Measurements from ENCODE around the gene C1QTNF6. TPM values are rescaled to one million over a fixed set of nuclear protein-coding genes. Genes with fewer than 3 reads are reported as not detected.

C1QTNF6 gene
- total RNA-seq, 1 donor from 2014 or later: 6.0 TPM

GRCh38 chr22:37167176-37167980 lies 20.7 kb downstream of the C1QTNF6 start:
- no peak overlapping the region for H3K27ac ChIP-seq (ENCODE audit: low read depth, low read length)
- no peaks in the 10 kb centered on the region for H3K36me3 Mint-ChIP-seq (ENCODE audit: low read depth, unreplicated experiment)
- DNase-seq (ENCODE audit: low read depth) (no peak), FAIRE-seq (no peak)
- H2AFZ ChIP-seq (ENCODE audit: low read depth, low read length): no peak overlapping the region
- H3K9me3 ChIP-seq (ENCODE audit: insufficient read depth, low read depth, low read length): no peaks in the 10 kb centered on the region
- H3K4me3 ChIP-seq (ENCODE audit: insufficient read depth, low read depth, low read length): no peak overlapping the region
- H3K27ac Mint-ChIP-seq (ENCODE audit: unreplicated experiment): no peak overlapping the region
- no peak overlapping the region for H3K4me3 Mint-ChIP-seq (ENCODE audit: unreplicated experiment)
- H3K4me2 ChIP-seq (ENCODE audit: low read length): no peak overlapping the region
- TF ChIP-seq CTCF (IDR thresholded peaks at IDR 0.05; ENCODE audit: insufficient read depth, low read depth, low read length) (no peak), EZH2 (IDR thresholded peaks at IDR 0.05; ENCODE audit: insufficient read depth, low read length) (no peak)
- no peak overlapping the region for H3K9ac ChIP-seq (ENCODE audit: low read length)
- H3K4me1 Mint-ChIP-seq (ENCODE audit: low read depth, unreplicated experiment): peaks cover 2% of the 10 kb centered on the region
- H4K20me1 ChIP-seq (ENCODE audit: insufficient read depth, low read length): no peaks in the 10 kb centered on the region
- no peaks in the 10 kb centered on the region for H3K4me1 ChIP-seq (ENCODE audit: insufficient read depth, low read length)
- H3K36me3 ChIP-seq (ENCODE audit: insufficient read depth, low read length): no peaks in the 10 kb centered on the region
- no peaks in the 10 kb centered on the region for H3K79me2 ChIP-seq (ENCODE audit: insufficient read depth, low read length)
- peaks cover 5% of the 10 kb centered on the region for H3K9me3 Mint-ChIP-seq (ENCODE audit: unreplicated experiment)
- H3K27me3 Mint-ChIP-seq (ENCODE audit: low read depth, unreplicated experiment): peaks cover 53% of the 10 kb centered on the region
- H3K27me3 ChIP-seq (ENCODE audit: insufficient read depth, low read length): no peaks in the 10 kb centered on the region

GRCh38 chr22:37166675-37167066 lies 21.4 kb downstream of the C1QTNF6 start:
- H2AFZ ChIP-seq (ENCODE audit: low read depth, low read length): peak overlapping the region; percentile 81
- no peak overlapping the region for H3K27ac Mint-ChIP-seq (ENCODE audit: unreplicated experiment)
- no peaks in the 10 kb centered on the region for H3K79me2 ChIP-seq (ENCODE audit: insufficient read depth, low read length)
- no peak for TF ChIP-seq CTCF (IDR thresholded peaks at IDR 0.05; ENCODE audit: insufficient read depth, low read depth, low read length)
- no peak for TF ChIP-seq EZH2 (IDR thresholded peaks at IDR 0.05; ENCODE audit: insufficient read depth, low read length)
- H3K9ac ChIP-seq (ENCODE audit: low read length): no peak overlapping the region
- H3K36me3 Mint-ChIP-seq (ENCODE audit: low read depth, unreplicated experiment): no peaks in the 10 kb centered on the region
- H3K27me3 ChIP-seq (ENCODE audit: insufficient read depth, low read length): no peaks in the 10 kb centered on the region
- FAIRE-seq: no peak
- H3K4me3 ChIP-seq (ENCODE audit: insufficient read depth, low read depth, low read length): no peak overlapping the region
- no peak overlapping the region for H3K27ac ChIP-seq (ENCODE audit: low read depth, low read length)
- DNase-seq (ENCODE audit: low read depth): peak; percentile 49
- no peak overlapping the region for H3K4me3 Mint-ChIP-seq (ENCODE audit: unreplicated experiment)
- H3K4me1 Mint-ChIP-seq (ENCODE audit: low read depth, unreplicated experiment): peaks cover 2% of the 10 kb centered on the region
- H3K9me3 ChIP-seq (ENCODE audit: insufficient read depth, low read depth, low read length): no peaks in the 10 kb centered on the region
- H3K4me1 ChIP-seq (ENCODE audit: insufficient read depth, low read length): no peaks in the 10 kb centered on the region
- no peaks in the 10 kb centered on the region for H4K20me1 ChIP-seq (ENCODE audit: insufficient read depth, low read length)
- peak overlapping the region; percentile 50 for H3K4me2 ChIP-seq (ENCODE audit: low read length)
- H3K27me3 Mint-ChIP-seq (ENCODE audit: low read depth, unreplicated experiment): peaks cover 51% of the 10 kb centered on the region
- H3K36me3 ChIP-seq (ENCODE audit: insufficient read depth, low read length): no peaks in the 10 kb centered on the region
- peaks cover 5% of the 10 kb centered on the region for H3K9me3 Mint-ChIP-seq (ENCODE audit: unreplicated experiment)

Measured in astrocyte (in vitro differentiated cells and primary cell).